NK-92 (cell line): ENCODE results near the gene FZR1.

Experiments used
- DNase-seq: peaks from one replicate; lab custom pipeline; 2025; ENCODE audit not compliant: unreplicated experiment; lab: John Stamatoyannopoulos, UW

FZR1 gene

GRCh38 chr19:3471954-3472655 lies 34.0 kb upstream of the FZR1 start:
- no peak for DNase-seq

GRCh38 chr19:3474010-3474409 lies 32.1 kb upstream of the FZR1 start:
- no peak for DNase-seq

DNA sequence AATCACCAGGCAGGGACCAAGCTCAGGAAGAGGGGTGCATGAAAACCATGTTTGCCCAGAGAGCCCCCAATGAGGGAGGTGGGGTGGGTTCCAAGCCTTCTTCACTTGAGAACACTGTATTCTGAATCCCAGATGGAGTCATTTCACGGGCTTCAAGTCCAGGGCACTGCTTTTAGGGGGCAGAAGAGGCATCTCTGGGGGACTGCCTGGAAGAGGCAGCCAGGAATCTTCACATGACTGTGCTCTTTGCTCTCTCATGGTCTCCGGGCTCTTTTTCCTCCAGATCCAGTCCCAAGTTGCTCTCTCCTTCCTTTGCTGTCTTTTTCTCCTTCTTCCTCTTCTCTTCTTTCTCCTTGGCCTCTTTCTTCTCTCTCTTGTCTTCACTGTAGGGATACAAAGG lies 31.5 kb upstream of the FZR1 start:
- no peak for DNase-seq

DNA sequence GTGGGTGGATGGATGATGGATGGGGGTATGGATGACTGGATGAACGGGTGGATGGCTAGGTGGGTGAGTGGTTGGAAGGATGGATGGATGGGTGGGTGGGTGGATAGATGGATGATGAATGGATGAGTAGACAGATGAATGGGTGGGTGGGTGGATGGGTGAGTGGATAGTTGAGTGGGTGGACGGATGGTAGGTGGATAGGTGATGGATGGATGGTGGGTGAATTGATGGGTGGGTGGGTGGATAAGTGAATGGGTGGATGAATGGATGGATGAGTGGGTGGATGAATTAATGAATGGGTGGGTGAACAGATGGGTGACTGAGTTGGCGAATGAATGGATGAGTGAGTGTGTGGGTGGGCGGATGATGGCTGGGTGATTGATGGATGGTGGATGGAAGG lies 30.7 kb upstream of the FZR1 start:
- no peak for DNase-seq

DNA sequence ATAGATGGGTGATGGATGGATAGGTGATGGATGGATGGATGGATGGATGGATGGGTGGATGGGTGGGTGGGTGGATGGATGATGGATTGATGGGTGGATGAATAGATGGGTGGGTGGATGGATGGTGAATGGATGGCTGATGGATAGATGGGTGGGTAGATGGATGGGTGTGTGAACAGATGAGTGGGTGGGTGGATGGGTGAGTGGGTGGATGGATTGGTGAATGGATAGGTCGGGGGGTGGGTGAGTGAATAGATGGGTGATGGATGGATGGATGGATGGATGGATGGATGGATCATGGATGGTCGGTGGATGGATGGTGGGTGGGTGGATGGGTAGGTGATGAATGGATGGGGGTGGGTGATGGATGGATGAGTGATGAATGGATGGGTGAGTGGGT lies 29.3 kb upstream of the FZR1 start:
- no peak for DNase-seq

GRCh38 chr19:3477506-3477905 lies 28.6 kb upstream of the FZR1 start:
- DNase-seq = no peak

DNA sequence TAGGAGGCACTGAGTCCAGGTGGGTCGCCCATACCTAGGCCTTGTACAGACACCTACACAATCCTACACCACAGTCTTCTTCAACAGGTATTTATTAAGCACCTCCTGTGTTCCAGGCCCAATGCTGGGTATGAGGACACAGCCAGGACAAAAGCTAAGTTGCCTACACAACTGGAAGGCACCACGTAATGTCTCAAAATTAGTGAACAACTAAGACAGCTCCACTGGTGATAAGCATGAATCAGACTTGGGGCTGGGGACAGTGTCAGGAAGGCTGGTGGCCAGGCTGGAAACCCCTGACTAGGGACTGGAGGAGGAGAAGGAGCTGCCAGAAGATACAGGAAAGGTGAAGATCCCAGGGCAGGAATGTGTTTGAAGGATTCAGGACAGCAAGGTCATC lies 28.2 kb upstream of the FZR1 start:
- no peak for DNase-seq

GRCh38 chr19:3478409-3479176 lies 27.5 kb upstream of the FZR1 start:
- no peak for DNase-seq

GRCh38 chr19:3479177-3479833 lies 26.8 kb upstream of the FZR1 start:
- no peak for DNase-seq

DNA sequence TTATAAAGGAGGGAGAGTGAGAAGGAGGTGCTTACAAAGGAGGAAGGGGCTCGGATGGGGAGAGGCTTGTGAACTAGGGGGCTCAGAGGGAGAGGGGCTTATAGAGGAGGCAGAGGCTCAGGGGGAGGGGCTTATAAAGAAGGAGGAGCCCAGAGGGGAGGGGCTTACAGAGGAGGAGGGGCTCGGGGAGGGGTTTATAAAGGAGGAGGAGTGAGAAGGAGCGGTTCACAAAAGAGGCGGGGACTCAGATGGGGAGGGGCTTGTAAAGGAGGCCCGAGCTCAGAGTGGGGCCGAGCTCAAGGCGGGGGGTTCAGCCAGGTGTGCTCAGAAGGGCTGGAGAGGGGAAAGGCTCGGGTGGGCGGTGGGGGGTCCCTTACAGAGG lies 26.3 kb upstream of the FZR1 start:
- DNase-seq = no peak

- no peak for DNase-seq
Measured at GRCh38 chr19:3480383-3481091, 25.6 kb upstream of the FZR1 start, which contains the start of gene SMIM24. TSS of gene SMIM24 (minus strand) at chr19:3480525. CDS start at chr19:3480463, 62 bp downstream.

DNA sequence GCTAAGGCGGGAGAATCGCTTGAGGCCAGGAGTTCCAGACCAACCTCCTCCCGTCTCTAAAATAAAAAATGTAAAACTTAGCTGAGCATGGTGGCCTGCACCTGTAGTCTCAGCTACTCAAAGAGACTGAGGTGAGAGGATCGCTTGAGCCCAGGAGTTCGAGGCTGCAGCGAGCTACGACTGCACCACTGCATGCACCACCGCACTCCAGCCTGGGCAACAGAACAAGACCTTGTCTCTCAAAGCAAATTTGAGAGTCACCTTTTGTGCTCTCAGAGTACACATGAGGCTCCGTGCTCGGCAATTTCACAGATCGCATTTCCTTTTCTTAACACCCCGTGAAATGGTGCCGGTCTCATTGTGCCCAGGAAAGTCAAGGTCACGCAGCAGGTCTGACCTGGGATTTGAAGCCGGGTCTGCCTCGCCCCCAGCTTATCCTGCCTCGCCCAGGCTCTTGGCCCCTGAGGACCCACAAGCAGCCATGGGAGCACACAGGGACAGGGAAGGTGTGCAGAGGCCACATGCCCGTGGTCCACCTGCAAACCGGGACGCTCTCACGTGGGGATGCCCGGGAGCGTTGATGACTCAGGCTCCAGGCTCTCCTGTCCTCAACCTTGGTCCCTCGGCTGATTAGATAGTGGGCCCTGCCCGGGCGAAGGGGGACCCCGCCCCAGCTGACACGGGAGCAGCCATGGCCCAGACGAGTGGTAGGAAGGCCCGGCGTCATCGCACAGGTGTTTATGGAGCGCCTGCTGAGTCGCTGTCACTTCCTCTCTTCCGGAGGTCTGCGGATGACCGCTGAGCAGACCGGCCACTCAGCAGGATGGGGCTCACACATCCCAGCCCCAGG lies 24.6 kb upstream of the FZR1 start:
- DNase-seq = no peak

GRCh38 chr19:3482507-3483225 lies 23.4 kb upstream of the FZR1 start:
- no peak for DNase-seq

GRCh38 chr19:3483226-3483628 lies 22.9 kb upstream of the FZR1 start, which contains the start of gene SMIM44:
TSS of gene SMIM44 (minus strand) at chr19:3483441. CDS start at chr19:3483403, 38 bp downstream.
- no peak for DNase-seq

- DNase-seq = no peak
Measured at GRCh38 chr19:3491396-3492119, 14.6 kb upstream of the FZR1 start.

DNA sequence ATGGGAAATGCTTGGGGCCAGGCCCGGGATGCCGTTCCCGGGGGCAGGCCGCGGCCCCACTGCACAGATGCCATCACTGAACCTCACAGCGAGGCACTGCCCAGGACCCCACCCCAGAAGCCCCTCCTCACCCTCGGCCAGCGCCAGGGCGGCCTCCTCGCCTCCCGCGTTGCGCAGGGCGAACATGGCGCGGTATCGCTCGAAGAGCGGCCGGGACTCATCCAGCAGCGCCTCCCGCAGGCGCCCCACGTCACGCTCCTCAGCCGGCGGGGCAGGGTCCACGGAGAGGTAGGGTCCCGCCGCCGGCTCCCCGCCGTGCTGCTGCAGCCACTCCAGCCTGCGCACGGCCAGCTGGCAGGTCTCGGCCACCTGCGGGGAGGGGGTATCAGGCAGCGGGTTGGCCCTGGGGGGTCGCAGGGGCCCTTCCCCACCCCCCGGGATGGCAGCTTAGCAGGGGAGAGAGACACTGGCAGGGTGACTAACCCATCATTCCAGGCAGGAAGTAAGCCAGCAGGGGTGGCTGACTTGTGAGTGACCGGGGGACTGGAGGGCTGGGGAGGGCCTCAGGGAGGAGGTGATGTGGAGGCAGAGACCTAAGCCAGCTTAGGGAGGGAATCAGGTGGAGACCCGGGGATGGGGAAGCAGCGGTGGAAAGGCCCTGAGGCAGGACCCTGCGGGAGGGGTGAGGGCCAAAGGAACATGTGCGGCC lies 13.8 kb upstream of the FZR1 start:
- DNase-seq = no peak

DNA sequence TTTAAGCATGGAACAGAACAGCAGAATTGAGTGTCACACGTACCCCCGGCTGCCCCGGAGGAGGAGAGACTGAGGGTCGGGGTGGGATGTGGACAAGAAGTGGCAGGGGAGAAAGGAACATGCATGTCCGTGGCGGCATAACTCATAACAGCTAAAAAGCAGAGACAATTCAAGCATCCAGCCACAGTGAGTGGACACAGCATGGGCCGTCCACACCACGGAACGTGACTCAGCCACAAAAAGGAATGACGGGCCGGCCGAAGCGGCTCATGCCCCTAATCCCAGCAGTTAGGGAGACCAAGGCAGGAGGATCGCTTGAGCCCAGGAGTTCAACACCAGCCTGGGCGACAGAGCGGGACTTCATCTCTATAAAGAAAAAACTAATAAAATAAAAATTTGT lies 13.2 kb upstream of the FZR1 start:
- no peak for DNase-seq

- DNase-seq = no peak
Measured at GRCh38 chr19:3493651-3494050, 12.5 kb upstream of the FZR1 start.

- no peak for DNase-seq
Measured at GRCh38 chr19:3494051-3494450, 12.1 kb upstream of the FZR1 start.
